BJ (cell line): Measurements from ENCODE around the gene UBASH3B. TPM values are rescaled to one million over a fixed set of nuclear protein-coding genes. Genes with fewer than 3 reads are reported as not detected.

Experiments
- CTCF ChIA-PET: fragments of 350-600 bp; formaldehyde crosslinking; extraction: SDS; loops from one replicate; lab custom pipeline; 2021; ENCODE audit warnings: antibody characterized with exemption, inconsistent platforms; lab: Yijun Ruan, JAX
- POLR2A ChIA-PET: fragments of 300-600 bp; sonication (Branson Sonifier 250); formaldehyde crosslinking; extraction: SDS; loops from one replicate; lab custom pipeline; 2021; ENCODE audit warnings: antibody characterized with exemption; lab: Charles Lee
- DNase-seq: peaks from one replicate; pipeline ENCODE4 v3.0.0-alpha.2; 2011; ENCODE audit warnings: low read depth
- H3K27me3 ChIP-seq: 2 replicates; pipeline ENCODE4 v1.6.0; 2011; ENCODE audit warnings: low read length; ENCODE audit not compliant: control insufficient read depth, insufficient read depth
- H3K36me3 ChIP-seq: 2 replicates; pipeline ENCODE4 v1.5.1; 2011; ENCODE audit warnings: low read length; ENCODE audit not compliant: control insufficient read depth, insufficient read depth
- H3K4me3 ChIP-seq: 2 replicates; pipeline ENCODE4 v1.5.1; 2011; ENCODE audit warnings: low read depth, mild to moderate bottlenecking, control low read depth, low read length
- polyA plus RNA-seq: library from polyadenylated mRNA; depleted of rRNA; stranded (reverse); fragments of >200 nt; gene quantifications from 2 replicates; pipeline ENCODE4 v1.2.3, GENCODE V29; 2011
- TF ChIP-seq, protein P1 (sequence below): IDR thresholded peaks from 2 replicates; pipeline ENCODE4 v1.5.1; 2011; ENCODE audit warnings: low read depth, mild to moderate bottlenecking, control low read depth, inconsistent platforms, low read length, moderate library complexity; ENCODE audit not compliant: insufficient read depth

The UBASH3B gene
- polyA plus RNA-seq, 1 experiment = 28.4 TPM

DNA sequence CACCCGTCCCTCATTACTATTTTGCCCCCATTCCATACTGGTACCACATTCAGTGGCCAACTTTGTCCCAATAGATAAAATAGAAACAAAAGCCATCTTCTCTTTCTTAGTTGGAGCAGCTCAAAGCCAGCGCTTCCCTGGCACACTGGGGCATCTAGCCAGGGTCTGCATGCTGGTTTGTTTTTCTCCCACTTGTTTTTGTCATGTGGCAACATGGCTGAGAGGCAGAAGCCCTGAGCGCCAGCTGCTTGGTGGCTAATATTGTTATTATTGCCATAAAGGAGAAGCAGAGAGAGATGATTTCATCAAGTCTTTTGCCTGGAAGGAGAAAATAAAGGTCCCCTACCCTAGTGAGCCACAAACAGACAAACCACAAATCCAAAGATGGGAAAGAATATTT, 134.4 kb downstream of the UBASH3B start:
- CTCF ChIA-PET = interaction anchor here (1.4 to 3.7 kb wide), 3 partner anchors 8 to 162 kb away, joined by 5 to 14 read pairs (median 14); no protein-coding TSS in a partner anchor

DNA sequence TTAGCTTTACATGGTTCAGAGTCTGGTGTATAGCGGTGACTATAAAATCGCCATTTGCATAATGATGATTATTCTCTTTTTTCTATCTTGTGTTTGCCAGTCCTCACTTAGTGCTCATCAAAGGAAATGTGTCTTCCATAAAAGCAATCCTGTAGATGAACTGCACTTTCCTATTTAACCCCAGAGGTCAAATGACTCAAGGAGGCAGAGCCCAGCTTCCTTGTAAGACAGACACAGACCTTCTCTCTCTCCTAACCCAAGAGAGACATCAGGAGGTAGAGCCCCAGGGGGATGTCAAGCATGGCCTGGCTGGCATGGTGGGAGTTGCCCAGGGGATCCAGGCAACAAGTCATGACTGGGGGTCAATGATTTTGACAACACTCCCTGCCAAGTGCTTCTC, 135.9 kb downstream of the UBASH3B start:
- Histone ChIP-seq H3K36me3 (peaks cover 10% of the 10 kb centered on the region), H3K27me3 (no peaks in the 10 kb centered on the region), H3K4me3 (no peak overlapping the region)
- DNase-seq = no peak
- TF ChIP-seq, protein P1, sequence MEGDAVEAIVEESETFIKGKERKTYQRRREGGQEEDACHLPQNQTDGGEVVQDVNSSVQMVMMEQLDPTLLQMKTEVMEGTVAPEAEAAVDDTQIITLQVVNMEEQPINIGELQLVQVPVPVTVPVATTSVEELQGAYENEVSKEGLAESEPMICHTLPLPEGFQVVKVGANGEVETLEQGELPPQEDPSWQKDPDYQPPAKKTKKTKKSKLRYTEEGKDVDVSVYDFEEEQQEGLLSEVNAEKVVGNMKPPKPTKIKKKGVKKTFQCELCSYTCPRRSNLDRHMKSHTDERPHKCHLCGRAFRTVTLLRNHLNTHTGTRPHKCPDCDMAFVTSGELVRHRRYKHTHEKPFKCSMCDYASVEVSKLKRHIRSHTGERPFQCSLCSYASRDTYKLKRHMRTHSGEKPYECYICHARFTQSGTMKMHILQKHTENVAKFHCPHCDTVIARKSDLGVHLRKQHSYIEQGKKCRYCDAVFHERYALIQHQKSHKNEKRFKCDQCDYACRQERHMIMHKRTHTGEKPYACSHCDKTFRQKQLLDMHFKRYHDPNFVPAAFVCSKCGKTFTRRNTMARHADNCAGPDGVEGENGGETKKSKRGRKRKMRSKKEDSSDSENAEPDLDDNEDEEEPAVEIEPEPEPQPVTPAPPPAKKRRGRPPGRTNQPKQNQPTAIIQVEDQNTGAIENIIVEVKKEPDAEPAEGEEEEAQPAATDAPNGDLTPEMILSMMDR = no peak
- CTCF ChIA-PET = interaction anchor here (0.6 to 9.1 kb wide), 6 partner anchors 10 to 232 kb away, joined by 3 to 114 read pairs (median 10); no protein-coding TSS in a partner anchor
- POLR2A ChIA-PET = interaction anchor here (0.6 to 0.7 kb wide), 2 partner anchors 43 to 153 kb away, joined by 5 to 12 read pairs; no protein-coding TSS in a partner anchor

More for the DNA sequence above, 134.4 kb downstream of the UBASH3B start:
- Histone ChIP-seq H3K36me3 (peaks cover 7% of the 10 kb centered on the region), H3K4me3 (no peak overlapping the region), H3K27me3 (no peaks in the 10 kb centered on the region)
- POLR2A ChIA-PET = no interaction called here
- TF ChIP-seq, protein P1 = no peak
- DNase-seq = no peak

GRCh38 chr11:122791836-122792235, 136.3 kb downstream of the UBASH3B start:
- H3K4me3 ChIP-seq = no peak overlapping the region
- DNase-seq = no peak
- POLR2A ChIA-PET = interaction anchor here (0.6 to 0.7 kb wide), 2 partner anchors 43 to 153 kb away, joined by 5 to 12 read pairs; no protein-coding TSS in a partner anchor
- peaks cover 11% of the 10 kb centered on the region for H3K36me3 ChIP-seq
- CTCF ChIA-PET = interaction anchor here (1.0 to 9.1 kb wide), 6 partner anchors 10 to 231 kb away, joined by 3 to 114 read pairs (median 10); no protein-coding TSS in a partner anchor
- TF ChIP-seq, protein P1 = no peak
- H3K27me3 ChIP-seq = no peaks in the 10 kb centered on the region

- TF ChIP-seq, protein P1 = no peak
- ChIA-PET POLR2A (no interaction called here), CTCF (interaction anchor here (0.7 to 9.1 kb wide), 5 partner anchors 12 to 227 kb away, joined by 3 to 114 read pairs (median 3); no protein-coding TSS in a partner anchor)
- Histone ChIP-seq H3K4me3 (no peak overlapping the region), H3K27me3 (no peaks in the 10 kb centered on the region), H3K36me3 (peaks cover 15% of the 10 kb centered on the region)
- DNase-seq = no peak
These were observed 138.0 kb downstream of the UBASH3B start for GRCh38 chr11:122793515-122793914.

DNA sequence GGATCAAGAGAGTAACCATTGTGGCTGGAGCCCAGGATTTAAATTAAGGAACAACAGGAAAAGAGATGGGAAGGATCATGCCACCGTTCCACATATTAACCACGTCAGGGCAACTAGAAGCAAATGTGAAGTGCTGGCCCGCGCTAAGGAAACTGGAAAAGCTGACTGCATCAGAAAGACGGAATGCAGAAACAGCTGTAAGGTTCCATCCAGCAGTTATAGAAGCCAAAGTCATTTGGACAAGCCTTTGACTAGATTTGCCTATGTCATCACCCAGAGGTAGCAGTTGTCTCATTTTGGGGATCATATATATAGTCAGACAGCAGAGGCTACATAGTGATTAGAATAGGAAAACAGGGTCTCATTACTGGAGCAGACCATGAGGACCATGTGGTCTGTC, 139.8 kb downstream of the UBASH3B start:
- POLR2A ChIA-PET = no interaction called here
- TF ChIP-seq, protein P1 = no peak
- peaks cover 8% of the 10 kb centered on the region for H3K36me3 ChIP-seq
- CTCF ChIA-PET = interaction anchor here (0.6 to 9.1 kb wide), 16 partner anchors 8 to 179 kb away, joined by 3 to 114 read pairs (median 4); no protein-coding TSS in a partner anchor
- H3K4me3 ChIP-seq = no peak overlapping the region
- DNase-seq = no peak
- no peaks in the 10 kb centered on the region for H3K27me3 ChIP-seq
